LNCAP (cell line): ENCODE results near the gene BEST3.

ENCODE experiments used
- TF ChIP-seq, protein P1 (sequence below): fragments of 450-650 bp; IDR thresholded peaks from 2 replicates; pipeline ENCODE4 v1.5.1; 2017; ENCODE audit warnings: mild to moderate bottlenecking

BEST3 gene

GRCh38 chr12:69720750-69721149 is 21.6 kb upstream of the BEST3 start:
- TF ChIP-seq, protein P1, sequence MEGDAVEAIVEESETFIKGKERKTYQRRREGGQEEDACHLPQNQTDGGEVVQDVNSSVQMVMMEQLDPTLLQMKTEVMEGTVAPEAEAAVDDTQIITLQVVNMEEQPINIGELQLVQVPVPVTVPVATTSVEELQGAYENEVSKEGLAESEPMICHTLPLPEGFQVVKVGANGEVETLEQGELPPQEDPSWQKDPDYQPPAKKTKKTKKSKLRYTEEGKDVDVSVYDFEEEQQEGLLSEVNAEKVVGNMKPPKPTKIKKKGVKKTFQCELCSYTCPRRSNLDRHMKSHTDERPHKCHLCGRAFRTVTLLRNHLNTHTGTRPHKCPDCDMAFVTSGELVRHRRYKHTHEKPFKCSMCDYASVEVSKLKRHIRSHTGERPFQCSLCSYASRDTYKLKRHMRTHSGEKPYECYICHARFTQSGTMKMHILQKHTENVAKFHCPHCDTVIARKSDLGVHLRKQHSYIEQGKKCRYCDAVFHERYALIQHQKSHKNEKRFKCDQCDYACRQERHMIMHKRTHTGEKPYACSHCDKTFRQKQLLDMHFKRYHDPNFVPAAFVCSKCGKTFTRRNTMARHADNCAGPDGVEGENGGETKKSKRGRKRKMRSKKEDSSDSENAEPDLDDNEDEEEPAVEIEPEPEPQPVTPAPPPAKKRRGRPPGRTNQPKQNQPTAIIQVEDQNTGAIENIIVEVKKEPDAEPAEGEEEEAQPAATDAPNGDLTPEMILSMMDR, result no peak

GRCh38 chr12:69719336-69720316 is 20.5 kb upstream of the BEST3 start:
- TF ChIP-seq, protein P1, result no peak

DNA sequence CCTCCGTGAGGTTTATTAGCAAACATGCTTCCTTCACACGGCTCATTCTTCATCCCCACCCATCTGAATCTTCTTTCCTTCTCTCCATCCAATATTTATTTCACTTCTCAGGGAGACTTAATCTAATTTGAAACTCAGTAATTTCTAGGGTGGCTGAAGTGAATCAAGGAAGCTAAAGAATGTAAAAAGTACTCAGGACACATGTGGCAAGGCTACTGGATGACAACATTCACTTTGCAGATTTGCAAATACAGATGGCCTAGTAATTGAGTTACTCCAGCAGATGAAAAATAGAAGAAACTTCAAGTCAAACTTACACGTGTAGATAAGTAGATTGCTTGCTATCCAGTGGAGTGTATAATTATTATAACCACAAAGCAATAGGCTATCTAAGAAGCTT is 15.4 kb upstream of the BEST3 start:
- TF ChIP-seq, protein P1, result no peak

GRCh38 chr12:69712826-69713225 is 13.7 kb upstream of the BEST3 start:
- TF ChIP-seq, protein P1, result no peak

GRCh38 chr12:69708649-69709048 is 9.5 kb upstream of the BEST3 start:
- TF ChIP-seq, protein P1, result no peak; the same call in 1 of the 2 replicates

DNA sequence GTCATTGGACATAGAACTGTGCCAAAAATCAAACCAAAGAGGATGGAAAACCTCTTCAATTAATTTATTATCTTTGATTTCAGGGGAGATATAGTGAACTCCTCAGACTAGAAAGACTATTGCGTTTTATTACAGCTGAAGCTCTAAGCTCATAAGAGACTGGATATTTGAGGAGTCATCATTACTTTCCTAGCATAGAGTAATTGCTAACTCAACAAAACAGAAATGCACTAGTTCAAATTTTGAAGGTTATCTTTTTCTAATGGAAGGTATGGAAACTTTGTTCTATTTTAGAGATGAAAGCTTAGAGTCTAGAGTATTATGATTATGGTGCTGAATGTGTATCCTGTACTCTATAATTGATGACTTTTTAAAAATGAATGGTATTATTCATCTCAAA is 5.3 kb upstream of the BEST3 start:
- TF ChIP-seq, protein P1, result no peak

DNA sequence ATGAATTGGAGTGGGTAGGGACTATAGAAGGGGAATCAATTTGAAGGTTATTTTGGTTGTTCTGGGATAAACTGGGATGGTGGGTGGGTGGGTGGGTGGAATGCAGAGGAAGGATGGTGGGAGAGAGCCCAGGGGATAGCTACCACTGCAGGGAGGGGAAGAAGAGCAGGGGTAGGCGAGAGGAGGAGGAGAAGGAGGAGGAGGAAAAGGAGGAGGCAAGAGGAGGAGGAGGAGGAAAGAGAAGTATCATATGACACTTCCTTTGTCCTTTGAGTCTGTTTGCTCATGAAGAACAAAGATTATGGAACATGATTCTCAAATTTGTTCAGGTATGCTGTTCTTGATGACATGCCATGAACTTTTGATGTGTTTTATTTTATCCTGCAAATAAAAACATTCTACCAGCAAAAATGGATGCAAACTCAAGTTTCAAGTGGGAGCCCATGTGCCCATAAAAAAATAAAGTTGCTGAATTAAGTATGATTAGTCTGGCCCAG is 4.1 kb upstream of the BEST3 start:
- TF ChIP-seq, protein P1, result no peak
